Kidney epithelial cell (primary cell): ENCODE measurements around the gene ERG. TPM values are rescaled to one million over a fixed set of nuclear protein-coding genes. Genes with fewer than 3 reads are reported as not detected.

Experiments used
- DNase-seq: peaks from one replicate; pipeline ENCODE4 v3.0.0-alpha.2; 2010; ENCODE audit warnings: low read depth
- H3K27me3 ChIP-seq: 2 replicates; pipeline ENCODE4 v1.6.0; 2011; ENCODE audit warnings: low read length; ENCODE audit not compliant: control insufficient read depth, insufficient read depth
- H3K36me3 ChIP-seq: 2 replicates; pipeline ENCODE4 v1.5.1; 2011; ENCODE audit warnings: low read length; ENCODE audit not compliant: control insufficient read depth, insufficient read depth
- H3K4me3 ChIP-seq: 2 replicates; pipeline ENCODE4 v1.5.1; 2011; ENCODE audit warnings: low read depth, mild to moderate bottlenecking, control low read depth, low read length
- CTCF ChIP-seq: IDR thresholded peaks from 2 replicates; pipeline ENCODE4 v1.5.1; 2011; ENCODE audit warnings: mild to moderate bottlenecking, moderate library complexity, low read length, control low read depth, inconsistent platforms; ENCODE audit not compliant: insufficient read depth, poor library complexity, severe bottlenecking
- total RNA-seq: library from RNA; depleted of rRNA; stranded (reverse); fragments of >200 nt; gene quantifications from 2 replicates; pipeline ENCODE4 v1.2.3, GENCODE V29; 2015

The ERG gene
- total RNA-seq, 1 donor from 2014 or later: 0.29 TPM

GRCh38 chr21:38349111-38349746 is 149.0 kb downstream of the ERG start:
- Histone ChIP-seq H3K36me3 (no peaks in the 10 kb centered on the region), H3K27me3 (no peaks in the 10 kb centered on the region), H3K4me3 (no peak overlapping the region)
- TF ChIP-seq CTCF: no peak
- peak; percentile 92 for DNase-seq

- no peaks in the 10 kb centered on the region for H3K27me3 ChIP-seq
- H3K36me3 ChIP-seq: no peaks in the 10 kb centered on the region
- H3K4me3 ChIP-seq: no peak overlapping the region
- no peak for DNase-seq
- no peak for TF ChIP-seq CTCF
Observed at GRCh38 chr21:38346286-38346685, 152.0 kb downstream of the ERG start.

GRCh38 chr21:38343691-38344090 is 154.6 kb downstream of the ERG start:
- TF ChIP-seq CTCF: no peak
- H3K27me3 ChIP-seq: no peaks in the 10 kb centered on the region
- no peaks in the 10 kb centered on the region for H3K36me3 ChIP-seq
- no peak for DNase-seq
- H3K4me3 ChIP-seq: no peak overlapping the region

- no peak for DNase-seq
- Histone ChIP-seq H3K27me3 (no peaks in the 10 kb centered on the region), H3K36me3 (no peaks in the 10 kb centered on the region), H3K4me3 (no peak overlapping the region)
- no peak for TF ChIP-seq CTCF
Observed at GRCh38 chr21:38342739-38343138, 155.5 kb downstream of the ERG start.

- no peaks in the 10 kb centered on the region for H3K36me3 ChIP-seq
- no peak for DNase-seq
- TF ChIP-seq CTCF: no peak
- no peaks in the 10 kb centered on the region for H3K27me3 ChIP-seq
- H3K4me3 ChIP-seq: no peak overlapping the region
Observed at GRCh38 chr21:38341546-38342012, 156.7 kb downstream of the ERG start.

GRCh38 chr21:38340131-38340530 is 158.1 kb downstream of the ERG start:
- no peak for DNase-seq
- Histone ChIP-seq H3K36me3 (no peaks in the 10 kb centered on the region), H3K27me3 (no peaks in the 10 kb centered on the region), H3K4me3 (no peak overlapping the region)
- no peak for TF ChIP-seq CTCF
